HG03571 (cell line): ENCODE data around the gene SLC5A3.
A peak's percentile ranks its signal among the peaks of the same experiment; 100 is the strongest.

Experiments used
- ATAC-seq: cut with Tn5 transposase; IDR thresholded peaks from one replicate; pipeline ENCODE4 v1.9.1; 2021; ENCODE audit not compliant: unreplicated experiment

SLC5A3 gene

GRCh38 chr21:34073032-34073748 is at the start of gene SLC5A3, which contains the start of gene MRPS6:
SLC5A3 (plus strand) TSS chr21:34073578; CDS start chr21:34095199, 21,621 bp downstream.
MRPS6 (plus strand) TSS chr21:34073578; CDS start chr21:34073701, 123 bp downstream.
- ATAC-seq, result peak; percentile 81

- no peak for ATAC-seq
These were observed 49.5 kb upstream of the SLC5A3 start for GRCh38 chr21:34023691-34024373.

- ATAC-seq, result no peak
These were observed 49.0 kb upstream of the SLC5A3 start for GRCh38 chr21:34024374-34024693.

GRCh38 chr21:34027721-34028461 is 45.5 kb upstream of the SLC5A3 start:
- ATAC-seq, result no peak

- ATAC-seq, result peak; percentile 57
These were observed 43.4 kb upstream of the SLC5A3 start for GRCh38 chr21:34029743-34030528.

GRCh38 chr21:34031835-34032370 is 41.5 kb upstream of the SLC5A3 start:
- no peak for ATAC-seq

- ATAC-seq, result no peak
These were observed 38.9 kb upstream of the SLC5A3 start for GRCh38 chr21:34034369-34035014.

- no peak for ATAC-seq
These were observed 37.6 kb upstream of the SLC5A3 start for GRCh38 chr21:34035619-34036354.

- ATAC-seq, result no peak
These were observed 36.2 kb upstream of the SLC5A3 start for GRCh38 chr21:34037009-34037795.

- no peak for ATAC-seq
These were observed 33.5 kb upstream of the SLC5A3 start for GRCh38 chr21:34039678-34040382.

GRCh38 chr21:34042735-34043134 is 30.6 kb upstream of the SLC5A3 start:
- no peak for ATAC-seq

GRCh38 chr21:34043333-34043732 is 30.0 kb upstream of the SLC5A3 start:
- no peak for ATAC-seq

- ATAC-seq, result no peak
These were observed 26.5 kb upstream of the SLC5A3 start for GRCh38 chr21:34046917-34047316.

- no peak for ATAC-seq
These were observed 25.5 kb upstream of the SLC5A3 start for GRCh38 chr21:34047835-34048234.

GRCh38 chr21:34052171-34052570 is 21.2 kb upstream of the SLC5A3 start:
- ATAC-seq, result no peak

- ATAC-seq, result no peak
These were observed 19.1 kb upstream of the SLC5A3 start for GRCh38 chr21:34054259-34054658.

GRCh38 chr21:34055615-34056014 is 17.8 kb upstream of the SLC5A3 start:
- ATAC-seq, result no peak

GRCh38 chr21:34061983-34062382 is 11.4 kb upstream of the SLC5A3 start:
- ATAC-seq, result no peak
